Renal cortex interstitium (tissue), 11 donors: ENCODE measurements around the gene TBPL2. TPM values are rescaled to one million over a fixed set of nuclear protein-coding genes. Genes with fewer than 3 reads are reported as not detected.
"Not testable (repeated sequence)": the region's sequence is repeated elsewhere in the genome, so short reads cannot be mapped to it uniquely, and the experiment has no call there.

ENCODE experiments used
- DNase-seq, 11 donors: peaks; one replicate each; pipeline ENCODE4 v3.0.0-alpha.2; 2013; ENCODE audit warnings: low read depth in 9 of 11, low spot score in 4 of 11; ENCODE audit errors: extremely low read depth in 1 of 11
- polyA plus RNA-seq, 3 donors: library from polyadenylated mRNA; unstranded; fragments of 120-200 nt; gene quantifications; one replicate each; pipeline ENCODE4 v1.2.1, GENCODE V29; 2013; ENCODE audit not compliant: insufficient read length in 3 of 3

TBPL2 gene
- polyA plus RNA-seq, 3 donors, result 0.07 to 0.12 TPM; not detected in 1

DNA sequence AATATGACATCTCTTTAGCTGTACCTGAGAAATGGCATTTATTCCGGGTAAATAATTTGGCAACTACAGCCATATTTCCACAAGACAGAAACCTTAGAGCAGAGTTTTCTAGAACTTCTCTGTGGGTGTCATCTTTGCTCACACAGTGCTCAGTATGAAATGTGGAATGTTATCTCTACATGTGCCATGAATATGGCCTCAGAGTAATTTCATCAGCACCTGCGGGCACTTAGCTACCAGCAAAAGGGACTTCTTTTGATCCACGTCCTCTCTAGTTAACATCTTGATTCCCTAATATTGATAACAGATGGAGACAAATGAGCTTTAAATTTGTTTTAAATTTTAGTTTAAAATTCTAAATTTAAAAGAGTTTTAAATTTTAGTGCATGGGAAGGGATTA is 25.9 kb downstream of the TBPL2 start:
- DNase-seq, result no peak

DNA sequence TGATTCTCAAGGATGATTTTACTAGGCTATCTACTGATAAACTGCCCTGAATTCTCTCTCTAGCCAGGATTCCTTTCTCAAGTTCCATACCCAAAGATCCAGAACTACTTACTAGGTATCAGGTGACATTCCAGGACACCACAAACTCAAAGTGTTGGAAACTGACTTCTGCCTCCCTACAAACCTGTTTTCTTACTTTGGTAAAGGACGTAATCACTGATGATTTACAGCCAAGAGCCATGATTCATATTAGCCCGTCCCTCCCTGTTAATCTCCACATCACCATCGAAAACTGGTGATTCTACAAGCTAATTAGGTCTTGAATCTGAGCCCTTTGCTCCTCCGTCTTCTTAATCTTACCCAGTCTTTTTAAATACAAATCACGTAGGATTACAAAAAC is 27.7 kb downstream of the TBPL2 start:
- DNase-seq, result no peak

GRCh38 chr14:55411426-55412389 is 28.7 kb downstream of the TBPL2 start, which contains the start of gene ATG14:
ATG14 (minus strand) TSS chr14:55411830; CDS start chr14:55411822, 8 bp downstream.
- DNase-seq, result peak; percentile 69 to 87 (median 77)

DNA sequence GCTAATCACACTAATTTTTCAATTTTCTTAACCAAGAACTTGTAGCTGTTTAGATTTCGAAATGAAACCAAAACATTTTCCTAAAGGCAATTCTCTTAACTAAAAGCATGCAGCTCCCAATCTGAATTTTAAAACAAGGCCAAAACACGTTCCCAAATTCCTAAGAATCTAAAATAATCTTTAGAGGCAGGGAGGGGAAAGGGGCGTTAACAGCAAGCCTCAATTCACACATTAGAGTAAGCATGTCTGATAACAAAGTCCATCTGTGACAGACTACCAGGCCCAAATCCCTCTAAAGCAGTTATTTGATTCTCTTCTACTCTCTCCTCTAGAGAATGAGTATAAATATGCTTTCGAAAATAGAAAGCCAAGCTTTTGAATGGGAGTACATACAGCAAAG is 29.5 kb downstream of the TBPL2 start:
- DNase-seq, result no peak

GRCh38 chr14:55404173-55404854 is 36.1 kb downstream of the TBPL2 start:
- no peak for DNase-seq

GRCh38 chr14:55401751-55402150 is 38.7 kb downstream of the TBPL2 start:
- DNase-seq, result no peak

GRCh38 chr14:55399852-55400251 is 40.6 kb downstream of the TBPL2 start:
- DNase-seq, result no peak

GRCh38 chr14:55399183-55399582 is 41.2 kb downstream of the TBPL2 start:
- no peak for DNase-seq

DNA sequence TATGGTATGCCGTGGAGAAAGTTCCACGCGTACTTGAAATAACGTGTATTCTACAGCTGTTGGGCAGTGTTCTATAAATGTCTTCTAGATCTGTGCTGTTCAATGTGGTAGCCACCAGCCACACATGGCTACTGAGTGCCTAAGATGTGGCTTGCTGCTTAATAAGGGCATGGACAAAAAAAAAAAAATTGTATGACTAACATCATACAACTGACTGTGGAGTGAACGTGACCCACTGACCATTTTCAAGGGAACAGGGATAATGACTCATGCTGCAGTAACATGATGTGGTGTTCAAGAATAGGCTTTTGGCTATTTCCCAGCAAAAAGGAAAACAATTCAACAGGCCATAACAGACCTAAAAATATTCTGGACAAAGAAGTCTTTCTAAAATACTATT is 41.7 kb downstream of the TBPL2 start:
- no peak for DNase-seq

- no peak for DNase-seq
Measured at GRCh38 chr14:55389330-55389729, 51.1 kb downstream of the TBPL2 start.

DNA sequence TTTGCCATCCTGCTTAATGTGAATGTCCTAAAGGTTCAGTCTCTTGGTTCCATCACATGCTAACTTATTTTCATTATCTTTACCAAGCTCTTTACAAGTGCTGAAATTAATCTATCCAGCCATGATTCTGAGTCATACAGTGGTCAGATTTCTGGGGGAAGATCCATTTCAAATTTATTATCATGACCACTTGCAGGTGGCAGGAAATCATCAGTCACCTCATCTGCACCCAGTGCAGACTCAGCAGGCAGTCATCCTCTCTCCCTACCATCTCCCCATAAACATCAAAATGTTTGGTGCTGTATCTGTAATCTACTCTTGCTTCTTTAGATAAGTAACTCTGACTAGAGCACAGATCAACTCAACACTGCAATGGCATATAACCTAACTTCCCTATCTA is 52.3 kb downstream of the TBPL2 start:
- DNase-seq, result no peak

DNA sequence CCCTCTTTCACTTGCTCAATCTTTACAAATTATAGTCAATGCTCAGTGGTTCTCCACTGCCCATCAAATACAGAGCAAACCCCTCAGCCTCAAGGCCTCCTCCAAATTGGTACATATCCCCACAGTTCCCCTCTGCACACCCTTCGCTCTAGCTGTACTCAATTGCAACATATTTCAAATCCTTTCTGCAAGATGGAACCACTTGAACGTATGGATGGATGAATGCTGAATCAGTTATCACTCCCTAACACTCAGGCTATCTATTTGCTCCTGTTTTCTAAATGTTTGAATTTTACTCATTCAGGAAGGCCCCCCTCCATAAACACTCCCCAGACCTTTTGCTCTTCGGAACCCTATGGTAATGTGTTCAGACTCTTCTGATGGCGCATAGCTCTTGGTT is 53.3 kb downstream of the TBPL2 start:
- no peak for DNase-seq

DNA sequence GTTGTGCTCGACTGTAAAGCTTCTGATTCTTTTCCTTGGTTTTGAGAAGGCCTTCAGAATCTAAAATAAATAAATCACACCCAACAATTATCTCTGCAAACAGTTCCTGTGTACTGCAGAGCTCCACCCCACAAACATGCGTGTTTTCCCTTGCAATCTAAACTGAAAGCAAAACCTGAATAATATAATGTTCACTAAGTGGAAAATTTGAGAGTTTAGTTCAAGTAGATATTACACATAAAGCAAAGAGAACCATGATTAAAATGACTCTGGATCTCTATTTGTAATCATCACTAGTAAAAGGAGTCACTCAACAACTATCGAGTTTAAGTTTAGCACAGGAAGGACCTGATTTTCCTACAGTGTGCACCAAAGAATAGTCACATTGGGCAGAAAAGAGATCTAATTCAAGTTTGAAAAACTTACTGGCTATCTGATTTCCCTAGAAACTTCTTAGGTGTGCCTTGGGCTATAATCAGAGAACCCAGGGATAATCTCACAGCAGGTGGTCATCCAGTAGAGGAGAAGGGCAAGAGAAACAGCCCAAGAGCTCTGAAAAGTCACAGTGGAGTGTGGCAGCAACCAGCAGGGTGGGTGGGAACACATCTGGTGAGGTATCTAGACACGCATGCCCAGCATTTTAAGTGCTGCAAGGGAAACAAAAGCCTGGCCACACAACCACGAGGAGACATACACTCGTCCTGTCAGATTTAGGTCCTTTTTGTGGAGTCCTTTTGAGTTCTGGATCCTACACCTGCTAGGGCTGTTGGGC is 54.2 kb downstream of the TBPL2 start:
- DNase-seq, result no peak

- no peak for DNase-seq
Measured at GRCh38 chr14:55384536-55384935, 55.9 kb downstream of the TBPL2 start.

DNA sequence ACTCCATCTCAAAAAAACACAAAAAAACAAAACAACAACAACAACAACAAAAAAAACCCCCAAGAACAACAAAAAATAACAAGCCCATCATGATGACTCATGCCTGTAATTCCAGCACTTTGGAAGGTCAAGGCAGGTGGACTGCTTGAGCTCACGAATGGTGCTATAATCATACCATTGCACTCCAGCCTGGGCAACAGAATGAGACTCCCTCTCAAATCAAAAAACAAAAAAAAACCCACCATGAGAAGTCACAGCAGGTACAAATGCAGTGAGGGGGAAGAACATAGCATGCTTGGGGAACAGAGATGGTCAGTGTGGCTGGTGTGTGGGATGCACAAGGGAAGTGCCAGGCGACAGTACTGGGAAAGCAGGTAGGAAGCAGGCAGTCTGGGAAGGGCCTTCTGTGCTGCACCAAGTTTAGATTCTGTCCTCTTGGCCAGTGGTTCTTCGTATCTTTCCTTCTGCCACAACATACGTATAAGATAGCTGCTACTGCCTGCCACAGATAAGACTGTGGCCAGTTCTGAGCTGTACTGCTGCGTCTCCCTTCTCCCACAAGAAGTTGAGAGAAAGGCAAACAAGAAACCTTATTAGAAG is 56.8 kb downstream of the TBPL2 start:
- DNase-seq, result no peak

DNA sequence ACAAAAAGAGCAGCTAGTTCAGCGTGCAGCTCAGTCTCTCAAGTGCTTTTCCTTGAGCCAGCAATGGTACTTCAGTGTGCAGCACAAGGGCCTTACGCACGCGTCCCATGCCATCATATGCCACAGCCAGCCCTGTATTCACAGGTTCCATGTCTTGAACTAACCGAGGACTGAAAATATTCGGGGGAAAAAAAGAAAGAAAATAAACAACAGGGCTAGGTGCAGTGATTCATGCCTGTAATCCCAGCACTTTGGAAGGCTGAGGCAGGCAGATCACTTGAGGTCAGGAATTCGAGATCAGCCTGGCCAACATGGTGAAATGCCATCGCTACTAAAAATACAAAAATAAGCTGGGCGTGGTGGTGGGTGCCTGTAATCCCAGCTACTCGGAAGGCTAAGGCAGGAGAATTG is 57.4 kb downstream of the TBPL2 start:
- not testable (repeated sequence) for DNase-seq

DNA sequence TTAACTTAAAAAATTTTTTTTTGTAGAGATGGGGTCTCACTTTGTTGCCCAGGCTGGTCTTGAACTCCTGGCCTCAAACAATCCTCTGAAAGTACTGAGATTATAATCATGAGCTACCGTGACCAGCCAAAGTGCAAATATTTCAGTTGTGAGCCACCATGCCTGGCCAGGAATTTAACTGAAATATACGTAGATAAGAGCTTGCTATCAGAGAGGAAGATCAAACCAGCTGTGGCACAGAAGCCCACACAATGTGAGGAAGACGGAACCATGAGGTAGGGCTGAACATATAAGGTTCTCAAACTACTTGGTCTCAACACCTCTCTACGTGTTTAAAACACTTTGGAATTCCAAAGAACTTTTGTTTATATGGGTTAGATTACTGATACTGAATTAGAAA is 57.9 kb downstream of the TBPL2 start:
- no peak for DNase-seq

DNA sequence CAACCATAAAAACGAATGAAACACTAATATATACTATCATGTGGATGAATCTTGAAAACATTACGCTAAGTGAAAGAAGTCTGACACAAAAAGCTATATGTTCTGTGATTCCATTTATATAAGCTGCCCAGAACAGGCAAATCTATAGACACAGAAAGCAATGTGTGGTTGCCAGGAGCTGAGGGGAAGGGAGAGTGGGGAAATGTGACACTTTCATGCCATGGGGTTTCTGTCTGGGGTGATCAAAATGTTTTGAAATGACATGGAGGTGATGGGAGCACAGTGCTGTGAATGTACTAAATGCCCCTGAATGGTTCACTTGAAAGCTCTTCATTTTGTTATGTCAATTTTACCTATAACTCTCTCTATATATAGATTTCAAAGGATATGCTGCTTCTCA is 58.9 kb downstream of the TBPL2 start:
- DNase-seq, result no peak

DNA sequence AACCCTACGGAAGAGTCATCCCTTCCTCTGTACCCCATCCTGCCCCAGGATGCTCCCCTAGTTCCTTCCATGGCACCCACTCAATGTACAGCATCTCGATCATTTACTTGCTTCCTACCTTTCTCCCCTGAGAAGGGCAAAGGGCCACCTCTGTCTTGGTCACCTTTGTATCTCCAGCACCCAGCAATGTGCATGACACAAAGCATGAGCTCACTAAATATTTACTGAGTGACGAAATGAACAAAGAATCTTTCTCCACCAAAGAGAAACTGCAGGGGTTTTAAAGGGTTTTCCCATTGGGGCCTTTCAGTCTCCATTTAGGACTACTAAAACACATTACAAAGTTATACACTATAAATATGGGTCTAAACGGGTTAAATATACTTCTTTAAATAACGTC is 59.4 kb downstream of the TBPL2 start:
- DNase-seq, result no peak
